ENCODE data around the gene TMPRSS3. TPM values are rescaled to one million over a fixed set of nuclear protein-coding genes. Genes with fewer than 3 reads are reported as not detected.

The TMPRSS3 gene
- total and polyA plus RNA-seq, 8 donors: 3.1 to 11.6 (median 7.9) TPM

GRCh38 chr21:42361286-42361685, 34.6 kb downstream of the TMPRSS3 start:
- H3K9me3 ChIP-seq: no peaks in the 10 kb centered on the region
- no peak overlapping the region for H3K4me3 ChIP-seq
- no peak for DNase-seq
- no peaks in the 10 kb centered on the region for H3K4me1 ChIP-seq
- no peaks in the 10 kb centered on the region for H3K36me3 ChIP-seq
- FAIRE-seq: no peak
- 14 to 32% methylated on average over 7 of the region's 7 CpGs for WGBS, 2 donors
- no peak for ATAC-seq
- no peak for TF ChIP-seq CTCF (IDR thresholded peaks at IDR 0.05)
- no peaks in the 10 kb centered on the region for H3K27me3 ChIP-seq
- no peak overlapping the region for H3K27ac ChIP-seq
- intact Hi-C loops (cut with DNase I): no loop called here

- TF ChIP-seq CTCF (IDR thresholded peaks at IDR 0.05): no peak
- Histone ChIP-seq H3K9me3 (no peaks in the 10 kb centered on the region), H3K4me3 (no peak overlapping the region), H3K36me3 (no peaks in the 10 kb centered on the region), H3K27me3 (no peaks in the 10 kb centered on the region), H3K27ac (no peak overlapping the region), H3K4me1 (no peaks in the 10 kb centered on the region)
- ATAC-seq (no peak), DNase-seq (no peak), FAIRE-seq (no peak)
- intact Hi-C loops (cut with DNase I): no loop called here
- WGBS, 2 donors: 68 to 71% methylated on average over 2 of the region's 2 CpGs
Measured at GRCh38 chr21:42360317-42360716, 35.5 kb downstream of the TMPRSS3 start.

GRCh38 chr21:42358937-42359336, 36.9 kb downstream of the TMPRSS3 start:
- Histone ChIP-seq H3K4me1 (no peaks in the 10 kb centered on the region), H3K27ac (no peak overlapping the region), H3K36me3 (no peaks in the 10 kb centered on the region), H3K9me3 (no peaks in the 10 kb centered on the region), H3K27me3 (no peaks in the 10 kb centered on the region), H3K4me3 (no peak overlapping the region)
- DNase-seq (peak in 1 of 6 donors; percentile 23), ATAC-seq (no peak), FAIRE-seq (no peak)
- WGBS, 2 donors: 77 to 88% methylated on average over 13 of the region's 13 CpGs
- no peak for TF ChIP-seq CTCF (IDR thresholded peaks at IDR 0.05)
- intact Hi-C loops (cut with DNase I): no loop called here

- FAIRE-seq (no peak), ATAC-seq (no peak), DNase-seq (peak in 1 of 6 donors; percentile 14)
- no peak for TF ChIP-seq CTCF (IDR thresholded peaks at IDR 0.05)
- H3K27me3 ChIP-seq: no peaks in the 10 kb centered on the region
- no peaks in the 10 kb centered on the region for H3K4me1 ChIP-seq
- WGBS, 2 donors: 89 to 98% methylated on average over 12 of the region's 12 CpGs
- no peaks in the 10 kb centered on the region for H3K9me3 ChIP-seq
- intact Hi-C loops (cut with DNase I): no loop called here
- H3K36me3 ChIP-seq: no peaks in the 10 kb centered on the region
- no peak overlapping the region for H3K4me3 ChIP-seq
- H3K27ac ChIP-seq: no peak overlapping the region
Measured at GRCh38 chr21:42358261-42358660, 37.6 kb downstream of the TMPRSS3 start.

- Histone ChIP-seq H3K36me3 (no peaks in the 10 kb centered on the region), H3K4me3 (no peak overlapping the region), H3K27me3 (no peaks in the 10 kb centered on the region), H3K27ac (no peak overlapping the region), H3K9me3 (no peaks in the 10 kb centered on the region), H3K4me1 (no peaks in the 10 kb centered on the region)
- intact Hi-C loops (cut with DNase I): no loop called here
- no peak for TF ChIP-seq CTCF (IDR thresholded peaks at IDR 0.05)
- no peak for DNase-seq
- ATAC-seq: peak in 1 of 4 donors; percentile 56
- no peak for FAIRE-seq
- WGBS, 2 donors: 47 to 56% methylated on average over 3 of the region's 3 CpGs
Measured at GRCh38 chr21:42357307-42357706, 38.5 kb downstream of the TMPRSS3 start.
